ENCODE data around the gene RBMS1.
"Not testable (repeated sequence)": the region's sequence is repeated elsewhere in the genome, so short reads cannot be mapped to it uniquely, and the experiment has no call there.

- TF ChIP-seq CTCF, POLR2A (IDR thresholded peaks at IDR 0.05): not testable (repeated sequence)
Measured at GRCh38 chr2:160488289-160488688, 5.3 kb downstream of the RBMS1 start.
